Lung (tissue), 12 donors: ENCODE data around the gene ECT2. TPM values are rescaled to one million over a fixed set of nuclear protein-coding genes. Genes with fewer than 3 reads are reported as not detected.
A peak's percentile ranks its signal among the peaks of the same experiment; 100 is the strongest.

Experiments used
- ATAC-seq: fragments of 200-7000 bp; cut with Tn5 transposase; one replicate; pipeline ENCODE4 v1.9.1; 2020; ENCODE audit warnings: moderate number of reproducible peaks; ENCODE audit not compliant: insufficient read depth, low FRiP score
- DNase-seq, 3 donors: peaks; one replicate each; pipeline ENCODE4 v3.0.0-alpha.2; 2013 to 2017
- H3K27ac ChIP-seq, 2 donors: one replicate each; pipeline ENCODE4 v1.5.1; 2013; ENCODE audit warnings: mild to moderate bottlenecking in 2 of 2, moderate library complexity in 2 of 2, control low read depth in 1 of 2, inconsistent platforms in 1 of 2, low read depth in 1 of 2, low read length in 1 of 2
- H3K27me3 ChIP-seq, 3 donors: one replicate each; pipeline ENCODE4 v1.5.1; 2013; ENCODE audit warnings: low read length in 2 of 3; ENCODE audit not compliant: control insufficient read depth in 3 of 3, insufficient read depth in 3 of 3
- H3K36me3 ChIP-seq, 4 donors: one replicate each; pipeline ENCODE4 v1.5.1; 2013; ENCODE audit warnings: low read length in 4 of 4, mild to moderate bottlenecking in 1 of 4, moderate library complexity in 1 of 4; ENCODE audit not compliant: control insufficient read depth in 4 of 4, insufficient read depth in 4 of 4
- H3K4me1 ChIP-seq, 5 donors: one replicate each; pipeline ENCODE4 v1.5.1; 2013; ENCODE audit warnings: low read length in 5 of 5, mild to moderate bottlenecking in 2 of 5, moderate library complexity in 1 of 5; ENCODE audit not compliant: control insufficient read depth in 5 of 5, insufficient read depth in 5 of 5
- H3K4me3 ChIP-seq: one replicate; pipeline ENCODE4 v1.5.1; 2013; ENCODE audit warnings: mild to moderate bottlenecking, control low read depth, moderate library complexity
- H3K9ac ChIP-seq, 2 donors: one replicate each; pipeline ENCODE4 v1.5.1; 2013; ENCODE audit warnings: low read length in 2 of 2, control low read depth in 1 of 2; ENCODE audit not compliant: insufficient read depth in 1 of 2
- H3K9me3 ChIP-seq, 4 donors: one replicate each; pipeline ENCODE4 v1.5.1; 2013; ENCODE audit warnings: low read length in 3 of 4, mild to moderate bottlenecking in 1 of 4, moderate library complexity in 1 of 4; ENCODE audit not compliant: control insufficient read depth in 4 of 4, insufficient read depth in 3 of 4
- WGBS, 2 donors: extraction: QIAGEN DNeasy Blood & Tissue Kit; methylation state at CpG; one replicate each; pipeline ENCODE4 v1.1.7; 2013; 5-methylcytosine and 5-hydroxymethylcytosine counted together
- polyA plus RNA-seq, 2 donors: library from polyadenylated mRNA; stranded (reverse); fragments of 200-250 nt; gene quantifications; one replicate each; pipeline ENCODE4 v1.2.1, GENCODE V29; 2013
- total RNA-seq, 2 donors: library from RNA; depleted of rRNA in 1 of 2; stranded (reverse); fragments of >200 nt in 1 of 2; gene quantifications; one replicate each; pipeline ENCODE4 v1.2.1, GENCODE V29; 2014 to 2021
- TF ChIP-seq, protein P1 (sequence below): IDR thresholded peaks from 2 replicates; pipeline ENCODE4 v1.5.1; 2012; ENCODE audit warnings: mild to moderate bottlenecking; ENCODE audit errors: control extremely low read depth, extremely low read depth
- donor health status: control.
- donor health status: control.
- donor health status: Bipolar disorder and iron deficiency.
- donor health status: healthy.
- donor health status: DM: yes; HTN: yes; CAD: no.

Gene ECT2
- total and polyA plus RNA-seq, 4 donors, result 4.2 to 19.5 (median 8.5) TPM

- peaks cover 2 to 4% (median 3%) of the 10 kb centered on the region in 4 donors for H3K36me3 ChIP-seq
- 89 to 94% methylated on average over 3 of the region's 3 CpGs for WGBS, 2 donors
- no peaks in the 10 kb centered on the region for H3K9me3 ChIP-seq
- TF ChIP-seq, protein P1, sequence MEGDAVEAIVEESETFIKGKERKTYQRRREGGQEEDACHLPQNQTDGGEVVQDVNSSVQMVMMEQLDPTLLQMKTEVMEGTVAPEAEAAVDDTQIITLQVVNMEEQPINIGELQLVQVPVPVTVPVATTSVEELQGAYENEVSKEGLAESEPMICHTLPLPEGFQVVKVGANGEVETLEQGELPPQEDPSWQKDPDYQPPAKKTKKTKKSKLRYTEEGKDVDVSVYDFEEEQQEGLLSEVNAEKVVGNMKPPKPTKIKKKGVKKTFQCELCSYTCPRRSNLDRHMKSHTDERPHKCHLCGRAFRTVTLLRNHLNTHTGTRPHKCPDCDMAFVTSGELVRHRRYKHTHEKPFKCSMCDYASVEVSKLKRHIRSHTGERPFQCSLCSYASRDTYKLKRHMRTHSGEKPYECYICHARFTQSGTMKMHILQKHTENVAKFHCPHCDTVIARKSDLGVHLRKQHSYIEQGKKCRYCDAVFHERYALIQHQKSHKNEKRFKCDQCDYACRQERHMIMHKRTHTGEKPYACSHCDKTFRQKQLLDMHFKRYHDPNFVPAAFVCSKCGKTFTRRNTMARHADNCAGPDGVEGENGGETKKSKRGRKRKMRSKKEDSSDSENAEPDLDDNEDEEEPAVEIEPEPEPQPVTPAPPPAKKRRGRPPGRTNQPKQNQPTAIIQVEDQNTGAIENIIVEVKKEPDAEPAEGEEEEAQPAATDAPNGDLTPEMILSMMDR, result no peak
- no peak overlapping the region for H3K27ac ChIP-seq
- no peaks in the 10 kb centered on the region for H3K27me3 ChIP-seq
- no peak overlapping the region for H3K4me3 ChIP-seq
- peaks cover 0 to 4% (median 0%) of the 10 kb centered on the region in 5 donors for H3K4me1 ChIP-seq
- no peak overlapping the region for H3K9ac ChIP-seq
- ATAC-seq (no peak), DNase-seq (no peak)
These were observed 53.0 kb downstream of the ECT2 start for GRCh38 chr3:172803489-172803888.

GRCh38 chr3:172804323-172804722 is 53.8 kb downstream of the ECT2 start:
- ATAC-seq (no peak), DNase-seq (no peak)
- Histone ChIP-seq H3K27ac (no peak overlapping the region), H3K9me3 (no peaks in the 10 kb centered on the region), H3K9ac (no peak overlapping the region), H3K27me3 (no peaks in the 10 kb centered on the region), H3K36me3 (peaks cover 2 to 10% (median 3%) of the 10 kb centered on the region in 4 donors), H3K4me1 (peaks cover 0 to 4% (median 0%) of the 10 kb centered on the region in 5 donors), H3K4me3 (no peak overlapping the region)
- TF ChIP-seq, protein P1, result no peak
- 97 to 99% methylated on average over 1 of the region's 1 CpG for WGBS, 2 donors

DNA sequence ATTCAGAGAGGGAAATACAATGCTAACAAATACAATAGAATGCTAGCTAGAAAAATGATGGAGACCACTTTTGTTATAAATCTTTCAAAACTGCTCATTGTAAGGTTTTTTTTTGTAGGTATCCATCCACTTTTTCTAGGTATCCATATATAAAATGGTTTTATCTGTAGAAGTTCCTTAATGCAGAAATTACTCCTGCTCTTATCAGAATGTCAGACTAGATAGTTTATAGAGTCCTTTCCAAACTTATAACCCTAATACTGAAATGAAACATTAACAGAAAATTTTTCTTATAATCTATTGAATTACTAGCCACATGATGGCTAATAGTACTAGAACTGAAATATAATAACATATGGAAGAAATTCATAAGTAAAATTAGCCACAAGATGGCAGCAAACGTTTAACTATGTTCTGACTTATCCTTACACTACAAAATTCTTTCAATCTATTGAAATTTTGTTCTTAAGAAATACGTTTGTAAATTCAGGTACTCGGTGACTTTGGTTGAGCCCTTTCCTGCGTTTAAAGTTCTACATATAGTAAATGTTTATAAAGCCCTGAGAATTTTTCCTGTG is 58.5 kb downstream of the ECT2 start:
- peak in 2 of 3 donors; percentile 72 to 81 for DNase-seq
- TF ChIP-seq, protein P1, result no peak
- peaks cover 0 to 10% (median 2%) of the 10 kb centered on the region in 4 donors for H3K36me3 ChIP-seq
- no peak for ATAC-seq
- peaks cover 0 to 4% (median 0%) of the 10 kb centered on the region in 5 donors for H3K4me1 ChIP-seq
- no peaks in the 10 kb centered on the region for H3K9me3 ChIP-seq
- 47 to 67% methylated on average over 4 of the region's 4 CpGs for WGBS, 2 donors
- H3K9ac ChIP-seq, result no peak overlapping the region
- H3K27me3 ChIP-seq, result no peaks in the 10 kb centered on the region
- H3K4me3 ChIP-seq, result no peak overlapping the region
- H3K27ac ChIP-seq, result no peak overlapping the region

GRCh38 chr3:172811099-172811498 is 60.6 kb downstream of the ECT2 start:
- no peak for DNase-seq
- 95 to 97% methylated on average over 4 of the region's 4 CpGs for WGBS, 2 donors
- no peak overlapping the region for H3K9ac ChIP-seq
- H3K4me1 ChIP-seq, result peaks cover 0 to 11% (median 0%) of the 10 kb centered on the region in 5 donors
- H3K27me3 ChIP-seq, result no peaks in the 10 kb centered on the region
- H3K9me3 ChIP-seq, result no peaks in the 10 kb centered on the region
- no peak overlapping the region for H3K4me3 ChIP-seq
- H3K36me3 ChIP-seq, result peaks cover 0 to 9% (median 2%) of the 10 kb centered on the region in 4 donors
- H3K27ac ChIP-seq, result no peak overlapping the region
- ATAC-seq, result no peak
- TF ChIP-seq, protein P1, result no peak
